ENCODE measurements around the gene PAX5.

The PAX5 gene

DNA sequence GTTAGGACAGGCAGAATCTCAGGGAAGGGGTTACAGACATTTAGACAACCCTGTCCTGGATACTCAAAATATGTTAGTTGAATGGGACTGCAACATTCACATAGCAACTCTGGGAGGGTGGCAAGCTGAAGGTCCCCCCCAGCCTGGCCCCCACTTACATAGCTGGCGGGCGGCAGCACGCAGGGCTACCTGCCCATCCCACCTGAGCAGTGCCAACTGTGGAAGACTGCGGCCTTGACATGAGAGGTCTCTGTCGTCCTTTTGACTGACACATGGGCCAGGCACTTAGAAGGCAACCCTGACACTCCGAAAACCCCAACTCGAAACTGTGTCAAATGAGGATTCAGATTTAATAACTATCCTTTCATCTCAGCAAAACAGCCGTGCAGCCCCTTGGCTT is 16.5 kb downstream of the PAX5 start:
- DNase-seq (ENCODE audit: insufficient read length, low spot score) (no peak), FAIRE-seq (no peak)
- TF ChIP-seq POLR2A (IDR thresholded peaks at IDR 0.05; ENCODE audit: low read depth, low read length) = no peak

DNA sequence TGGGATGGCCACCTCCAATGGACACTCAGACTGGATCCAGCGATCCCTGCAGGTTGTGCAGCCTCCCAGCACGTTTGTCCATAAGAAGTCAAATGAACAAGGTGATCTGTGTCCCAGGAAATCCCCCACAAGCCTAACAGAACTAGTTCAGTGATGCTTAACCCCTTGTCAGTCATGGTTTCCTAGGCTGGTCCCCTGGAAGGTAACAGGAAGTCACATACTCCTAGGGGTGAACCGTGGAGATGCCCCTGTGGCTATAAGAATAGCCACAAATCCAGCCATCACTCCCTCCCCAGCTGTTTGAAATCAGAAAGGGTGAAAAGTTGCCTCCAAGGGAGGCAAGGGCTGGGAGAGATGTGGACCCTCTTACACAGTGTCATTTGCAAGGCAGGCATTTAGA is 22.5 kb downstream of the PAX5 start:
- no peak for TF ChIP-seq POLR2A (IDR thresholded peaks at IDR 0.05; ENCODE audit: low read depth, low read length)
- no peak for FAIRE-seq

GRCh38 chr9:37010976-37011375 is 23.1 kb downstream of the PAX5 start:
- DNase-seq (ENCODE audit: insufficient read length, low spot score) (no peak), FAIRE-seq (no peak)
- TF ChIP-seq POLR2A (IDR thresholded peaks at IDR 0.05; ENCODE audit: low read depth, low read length) = no peak

More for the DNA sequence above, 22.5 kb downstream of the PAX5 start:
- no peak for DNase-seq (ENCODE audit: insufficient read length, low spot score)

DNA sequence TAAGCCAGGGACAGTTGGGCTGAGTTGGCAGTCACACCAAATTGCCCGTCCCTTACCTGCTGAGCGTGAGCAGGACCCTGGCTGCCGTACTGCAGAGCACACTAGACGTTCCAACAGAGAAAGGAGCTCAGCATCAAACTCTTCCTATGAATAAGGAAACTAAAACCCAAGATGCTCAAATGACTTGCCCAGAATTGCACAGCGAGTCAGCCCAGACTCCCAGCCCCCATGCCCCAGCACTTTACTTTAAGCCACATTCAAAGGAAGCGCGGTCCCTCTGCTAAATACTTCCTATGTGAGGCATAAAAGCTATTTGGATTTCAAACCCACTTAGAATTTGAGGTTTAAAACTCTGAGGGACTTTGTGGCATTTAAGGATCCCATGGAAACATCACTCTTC is 23.9 kb downstream of the PAX5 start:
- no peak for DNase-seq (ENCODE audit: insufficient read length, low spot score)
- TF ChIP-seq POLR2A (IDR thresholded peaks at IDR 0.05; ENCODE audit: low read depth, low read length) = no peak
- FAIRE-seq = no peak

- FAIRE-seq (no peak), DNase-seq (ENCODE audit: insufficient read length, low spot score) (no peak)
- TF ChIP-seq POLR2A (IDR thresholded peaks at IDR 0.05; ENCODE audit: low read depth, low read length) = no peak
Observed at GRCh38 chr9:37007295-37007694, 26.8 kb downstream of the PAX5 start.

- FAIRE-seq (no peak), DNase-seq (ENCODE audit: insufficient read length, low spot score) (no peak)
- no peak for TF ChIP-seq POLR2A (IDR thresholded peaks at IDR 0.05; ENCODE audit: low read depth, low read length)
Observed at GRCh38 chr9:37005517-37006140, 28.4 kb downstream of the PAX5 start.

- FAIRE-seq = no peak
Observed at GRCh38 chr9:37004424-37004935, 29.6 kb downstream of the PAX5 start.

DNA sequence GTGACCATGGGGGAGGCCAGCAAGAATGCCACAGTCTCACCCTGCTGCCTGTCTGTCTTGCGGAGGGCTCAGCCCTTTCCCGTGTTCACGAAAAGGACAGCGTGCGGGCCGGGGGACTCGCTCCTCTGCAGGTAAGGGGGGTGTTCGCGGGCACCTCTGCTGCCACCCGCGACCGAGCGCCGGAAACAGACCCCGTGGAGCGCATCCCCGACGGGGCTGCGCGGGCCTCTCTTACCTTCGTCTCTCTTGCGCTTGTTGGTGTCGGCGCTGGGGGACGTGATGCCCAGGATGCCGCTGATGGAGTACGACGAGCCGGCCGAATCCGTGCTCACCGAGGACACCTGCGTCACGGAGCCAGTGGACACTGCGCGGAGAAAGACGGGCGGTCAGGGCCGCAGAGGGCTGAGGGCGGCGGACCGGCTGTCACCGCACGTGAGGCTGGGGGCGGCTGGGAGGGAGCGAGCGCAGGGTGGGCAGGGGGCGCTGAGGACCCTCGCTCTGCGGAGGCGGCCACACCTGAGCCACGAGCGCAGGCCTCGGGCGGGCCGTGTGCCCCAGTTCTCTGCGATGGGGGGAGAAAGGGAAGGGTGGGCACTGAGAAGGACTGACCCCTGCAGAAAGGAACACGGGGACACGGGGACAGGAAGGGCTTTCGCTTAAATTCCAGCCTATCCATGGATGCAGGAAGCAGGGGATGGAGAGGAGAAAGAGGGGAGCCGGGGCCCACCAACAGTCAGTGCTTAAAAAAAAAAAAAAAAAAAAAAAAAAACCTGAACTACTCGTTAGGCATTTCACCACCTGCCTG is 31.5 kb downstream of the PAX5 start:
- no peak for FAIRE-seq
- TF ChIP-seq POLR2A (IDR thresholded peaks at IDR 0.05; ENCODE audit: low read depth, low read length) = no peak

More at GRCh38 chr9:37004424-37004935, 29.6 kb downstream of the PAX5 start:
- DNase-seq (ENCODE audit: insufficient read length, low spot score) = no peak
- TF ChIP-seq POLR2A (IDR thresholded peaks at IDR 0.05; ENCODE audit: low read depth, low read length) = no peak

GRCh38 chr9:37002036-37002412 is 32.0 kb downstream of the PAX5 start:
- FAIRE-seq (no peak), DNase-seq (ENCODE audit: insufficient read length, low spot score) (no peak)
- TF ChIP-seq POLR2A (IDR thresholded peaks at IDR 0.05; ENCODE audit: low read depth, low read length) = no peak

More for the DNA sequence above, 31.5 kb downstream of the PAX5 start:
- no peak for DNase-seq (ENCODE audit: insufficient read length, low spot score)

GRCh38 chr9:37001459-37001858 is 32.6 kb downstream of the PAX5 start:
- TF ChIP-seq POLR2A (IDR thresholded peaks at IDR 0.05; ENCODE audit: low read depth, low read length) = no peak
- DNase-seq (ENCODE audit: insufficient read length, low spot score) = no peak
- FAIRE-seq = no peak

DNA sequence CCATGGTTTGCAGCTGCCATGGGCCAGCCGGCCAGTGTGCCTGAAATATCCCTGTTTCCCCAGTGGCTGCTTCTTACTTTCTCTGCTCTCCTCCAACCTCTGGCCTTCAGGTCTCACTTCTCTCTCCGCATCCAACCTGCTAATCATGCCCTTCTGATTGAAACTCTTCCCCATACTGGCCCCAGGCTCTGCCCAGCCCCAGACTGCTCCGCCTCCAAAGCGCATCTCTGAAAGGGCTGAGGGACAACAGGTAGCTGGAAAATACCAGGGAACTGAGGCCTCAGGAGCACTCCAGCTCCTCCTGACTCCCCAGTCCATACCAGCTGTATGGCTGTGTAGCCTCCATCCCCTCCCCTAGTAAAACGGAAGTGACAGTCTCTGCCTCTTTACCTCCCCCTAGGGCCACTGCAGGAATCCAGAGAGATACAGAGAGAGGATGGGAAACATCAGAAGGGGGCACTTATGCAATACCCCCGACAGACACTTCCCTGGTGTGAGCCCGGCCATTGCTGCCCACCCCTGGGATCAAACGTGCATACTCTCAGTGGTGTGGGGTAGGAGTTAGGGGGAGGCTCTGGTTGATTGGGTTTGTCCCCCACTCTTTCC is 34.2 kb downstream of the PAX5 start:
- no peak for DNase-seq (ENCODE audit: insufficient read length, low spot score)
- no peak for FAIRE-seq
- no peak for TF ChIP-seq POLR2A (IDR thresholded peaks at IDR 0.05; ENCODE audit: low read depth, low read length)

DNA sequence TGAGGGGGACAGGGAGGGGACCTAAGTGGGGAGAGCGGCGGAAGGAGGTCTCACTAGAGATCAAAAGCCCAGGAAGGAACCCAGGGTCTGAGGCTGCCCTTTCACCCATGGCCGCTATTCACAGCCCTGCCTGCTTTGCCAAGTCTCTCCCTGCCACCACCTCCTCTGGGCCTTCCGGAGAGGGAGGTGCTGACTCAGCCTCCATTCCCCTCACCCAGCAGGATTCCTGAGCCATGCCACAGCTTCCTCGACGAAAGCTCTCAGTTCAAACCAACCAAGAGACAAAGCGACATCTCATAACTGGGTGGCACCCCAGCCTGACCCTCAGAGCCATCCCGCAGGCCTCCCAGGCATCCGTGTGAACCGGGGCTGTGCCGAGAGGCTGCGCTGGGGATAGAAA is 36.7 kb downstream of the PAX5 start:
- no peak for TF ChIP-seq POLR2A (IDR thresholded peaks at IDR 0.05; ENCODE audit: low read depth, low read length)
- no peak for DNase-seq (ENCODE audit: insufficient read length, low spot score)
- no peak for FAIRE-seq

GRCh38 chr9:36996706-36997086 is 37.4 kb downstream of the PAX5 start:
- TF ChIP-seq POLR2A (IDR thresholded peaks at IDR 0.05; ENCODE audit: low read depth, low read length) = no peak
- DNase-seq (ENCODE audit: insufficient read length, low spot score) = no peak
- FAIRE-seq = no peak

DNA sequence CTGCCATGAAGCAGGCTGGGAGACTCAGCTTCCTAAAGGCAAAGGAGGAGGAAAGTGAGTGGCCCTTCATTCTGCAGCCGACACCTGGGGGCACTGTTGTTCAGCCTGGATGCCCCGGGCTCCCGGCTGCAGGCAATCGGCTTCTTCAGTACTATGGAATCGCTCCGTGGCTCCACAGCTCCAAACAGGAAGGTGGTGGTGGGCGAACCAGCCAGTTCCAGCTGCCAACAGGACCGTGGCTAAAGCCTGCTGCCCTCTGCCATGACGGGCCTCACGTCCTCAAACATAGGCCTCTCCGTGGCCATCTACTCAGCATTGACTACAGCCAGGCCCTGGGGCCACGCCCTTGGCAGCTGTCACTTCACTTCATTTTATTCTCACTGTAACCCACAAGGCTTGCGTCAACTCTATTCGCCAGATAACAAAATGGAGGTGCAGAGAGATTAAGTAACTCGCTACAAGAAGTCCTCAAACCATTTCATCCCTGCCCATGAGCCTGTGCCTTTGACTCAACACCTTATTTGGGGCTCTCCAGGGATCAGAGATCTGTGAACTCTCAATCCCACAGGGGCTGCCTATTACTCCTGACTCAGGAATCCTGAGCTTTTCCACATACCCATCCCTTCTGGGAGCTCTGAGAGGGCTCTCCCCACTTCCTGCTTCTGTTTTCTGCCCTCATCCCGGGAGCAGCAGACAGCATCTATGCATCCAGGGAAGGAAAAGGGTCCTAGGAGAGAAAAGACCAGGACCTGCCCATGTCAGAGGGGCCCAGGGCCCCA is 38.0 kb downstream of the PAX5 start:
- FAIRE-seq (no peak), DNase-seq (ENCODE audit: insufficient read length, low spot score) (peak; percentile 62)
- TF ChIP-seq POLR2A (IDR thresholded peaks at IDR 0.05; ENCODE audit: low read depth, low read length) = no peak
